ENCODE data around the gene CACNA1C.

DNA sequence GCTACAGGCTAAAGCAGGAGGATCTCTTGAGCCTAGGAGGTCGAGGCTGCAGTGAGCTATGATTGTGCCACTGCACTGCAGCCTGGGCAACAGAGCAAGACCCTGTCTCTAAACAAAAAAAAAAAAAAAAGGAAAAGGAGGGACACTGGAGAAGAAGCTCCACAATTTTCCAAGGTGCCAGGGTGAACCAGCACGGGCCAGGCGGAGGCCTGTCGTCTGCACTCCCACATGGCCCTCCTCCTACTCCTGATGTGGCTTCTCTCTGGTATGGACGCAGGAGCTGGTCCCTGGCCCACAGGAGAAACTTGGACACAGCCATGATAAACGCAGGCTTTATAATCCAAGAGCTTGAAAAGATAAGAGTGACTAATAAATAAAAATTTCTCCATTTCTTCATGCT is 341.2 kb downstream of the CACNA1C start:
- TF ChIP-seq, protein P1, sequence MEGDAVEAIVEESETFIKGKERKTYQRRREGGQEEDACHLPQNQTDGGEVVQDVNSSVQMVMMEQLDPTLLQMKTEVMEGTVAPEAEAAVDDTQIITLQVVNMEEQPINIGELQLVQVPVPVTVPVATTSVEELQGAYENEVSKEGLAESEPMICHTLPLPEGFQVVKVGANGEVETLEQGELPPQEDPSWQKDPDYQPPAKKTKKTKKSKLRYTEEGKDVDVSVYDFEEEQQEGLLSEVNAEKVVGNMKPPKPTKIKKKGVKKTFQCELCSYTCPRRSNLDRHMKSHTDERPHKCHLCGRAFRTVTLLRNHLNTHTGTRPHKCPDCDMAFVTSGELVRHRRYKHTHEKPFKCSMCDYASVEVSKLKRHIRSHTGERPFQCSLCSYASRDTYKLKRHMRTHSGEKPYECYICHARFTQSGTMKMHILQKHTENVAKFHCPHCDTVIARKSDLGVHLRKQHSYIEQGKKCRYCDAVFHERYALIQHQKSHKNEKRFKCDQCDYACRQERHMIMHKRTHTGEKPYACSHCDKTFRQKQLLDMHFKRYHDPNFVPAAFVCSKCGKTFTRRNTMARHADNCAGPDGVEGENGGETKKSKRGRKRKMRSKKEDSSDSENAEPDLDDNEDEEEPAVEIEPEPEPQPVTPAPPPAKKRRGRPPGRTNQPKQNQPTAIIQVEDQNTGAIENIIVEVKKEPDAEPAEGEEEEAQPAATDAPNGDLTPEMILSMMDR (conservative IDR thresholded peaks at IDR 0.05 in 1 of 2, IDR thresholded peaks at IDR 0.05 in 1 of 2; ENCODE audit: low read depth in 1 of 2, low read length in 2 of 2), result no peak
- TF ChIP-seq EZH2 (IDR thresholded peaks at IDR 0.05; ENCODE audit: low read length, missing control alignments), result no peak
